ENCODE measurements around the gene BBX.

DNA sequence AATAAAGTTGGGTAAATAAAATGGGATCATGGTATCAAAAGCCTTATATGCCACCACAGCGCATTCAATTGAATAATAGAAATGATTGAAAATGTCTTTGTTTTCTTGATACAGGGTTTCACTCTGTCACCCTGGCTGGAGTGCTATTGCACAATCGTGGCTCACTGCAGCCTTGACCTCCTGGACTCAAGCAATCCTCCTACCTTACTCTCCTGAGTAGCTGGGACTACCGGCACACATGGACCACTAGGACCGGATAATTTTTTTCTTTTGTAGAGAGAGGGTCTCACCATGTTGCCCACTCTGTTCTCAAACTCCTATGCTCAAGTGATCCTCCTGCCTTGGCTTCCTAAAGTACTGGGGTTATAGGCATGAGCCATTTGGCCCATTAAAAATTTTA lies 33.8 kb upstream of the BBX start:
- TF ChIP-seq, protein P1, sequence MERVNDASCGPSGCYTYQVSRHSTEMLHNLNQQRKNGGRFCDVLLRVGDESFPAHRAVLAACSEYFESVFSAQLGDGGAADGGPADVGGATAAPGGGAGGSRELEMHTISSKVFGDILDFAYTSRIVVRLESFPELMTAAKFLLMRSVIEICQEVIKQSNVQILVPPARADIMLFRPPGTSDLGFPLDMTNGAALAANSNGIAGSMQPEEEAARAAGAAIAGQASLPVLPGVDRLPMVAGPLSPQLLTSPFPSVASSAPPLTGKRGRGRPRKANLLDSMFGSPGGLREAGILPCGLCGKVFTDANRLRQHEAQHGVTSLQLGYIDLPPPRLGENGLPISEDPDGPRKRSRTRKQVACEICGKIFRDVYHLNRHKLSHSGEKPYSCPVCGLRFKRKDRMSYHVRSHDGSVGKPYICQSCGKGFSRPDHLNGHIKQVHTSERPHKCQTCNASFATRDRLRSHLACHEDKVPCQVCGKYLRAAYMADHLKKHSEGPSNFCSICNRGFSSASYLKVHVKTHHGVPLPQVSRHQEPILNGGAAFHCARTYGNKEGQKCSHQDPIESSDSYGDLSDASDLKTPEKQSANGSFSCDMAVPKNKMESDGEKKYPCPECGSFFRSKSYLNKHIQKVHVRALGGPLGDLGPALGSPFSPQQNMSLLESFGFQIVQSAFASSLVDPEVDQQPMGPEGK (CRISPR knock-in tag; IDR thresholded peaks at IDR 0.05; ENCODE audit: borderline replicate concordance) = no peak
- no peak for TF ChIP-seq ZNF8 (CRISPR knock-in tag; IDR thresholded peaks at IDR 0.05)
- TF ChIP-seq, protein P2, sequence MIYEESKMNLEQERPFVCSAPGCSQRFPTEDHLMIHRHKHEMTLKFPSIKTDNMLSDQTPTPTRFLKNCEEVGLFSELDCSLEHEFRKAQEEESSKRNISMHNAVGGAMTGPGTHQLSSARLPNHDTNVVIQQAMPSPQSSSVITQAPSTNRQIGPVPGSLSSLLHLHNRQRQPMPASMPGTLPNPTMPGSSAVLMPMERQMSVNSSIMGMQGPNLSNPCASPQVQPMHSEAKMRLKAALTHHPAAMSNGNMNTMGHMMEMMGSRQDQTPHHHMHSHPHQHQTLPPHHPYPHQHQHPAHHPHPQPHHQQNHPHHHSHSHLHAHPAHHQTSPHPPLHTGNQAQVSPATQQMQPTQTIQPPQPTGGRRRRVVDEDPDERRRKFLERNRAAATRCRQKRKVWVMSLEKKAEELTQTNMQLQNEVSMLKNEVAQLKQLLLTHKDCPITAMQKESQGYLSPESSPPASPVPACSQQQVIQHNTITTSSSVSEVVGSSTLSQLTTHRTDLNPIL (CRISPR knock-in tag; IDR thresholded peaks at IDR 0.05; ENCODE audit: low read depth) = no peak
- no peak for TF ChIP-seq TSHZ2 (CRISPR knock-in tag; IDR thresholded peaks at IDR 0.05)
- TF ChIP-seq ARNTL (CRISPR knock-in tag; IDR thresholded peaks at IDR 0.05; ENCODE audit: borderline replicate concordance, low read depth) = no peak
- TF ChIP-seq ISL1 (CRISPR knock-in tag; IDR thresholded peaks at IDR 0.05) = no peak
- no peak for TF ChIP-seq ZFP3 (CRISPR knock-in tag; IDR thresholded peaks at IDR 0.05)
- TF ChIP-seq ZC3H10 (CRISPR knock-in tag; IDR thresholded peaks at IDR 0.05) = no peak
- TF ChIP-seq BACH2 (CRISPR knock-in tag; IDR thresholded peaks at IDR 0.05; ENCODE audit: borderline replicate concordance) = no peak
- TF ChIP-seq RARB (CRISPR knock-in tag; IDR thresholded peaks at IDR 0.05) = no peak
- no peak for TF ChIP-seq ZNF70 (CRISPR knock-in tag; IDR thresholded peaks at IDR 0.05)
- TF ChIP-seq ZFP30 (CRISPR knock-in tag; IDR thresholded peaks at IDR 0.05) = no peak
- no peak for TF ChIP-seq CSDC2 (CRISPR knock-in tag; IDR thresholded peaks at IDR 0.05)
- TF ChIP-seq GLIS3 (CRISPR knock-in tag; IDR thresholded peaks at IDR 0.05) = no peak

All from SK-N-SH treated with all-trans-retinoic acid at 6 μM for 48 hours (cell line).